SK-N-SH treated with all-trans-retinoic acid at 6 μM for 48 hours (cell line): ENCODE data around the gene ZSWIM7.

Experiments used
- ATAC-seq: fragments of 200-7000 bp; cut with Tn5 transposase; 3 replicates; pipeline ENCODE4 v1.9.1; 2020; ENCODE audit warnings: mild to moderate bottlenecking, moderate library complexity
- ESRRG ChIP-seq: fragments of 250-450 bp; sonication (Bioruptor Pico); IDR thresholded peaks from 2 replicates; pipeline ENCODE4 v1.6.1; 2021; ENCODE audit warnings: mild to moderate bottlenecking
- RARB ChIP-seq: fragments of 250-450 bp; sonication (Bioruptor Pico); IDR thresholded peaks from 2 replicates; pipeline ENCODE4 v1.8.0; 2021; ENCODE audit warnings: mild to moderate bottlenecking, moderate library complexity
- TCF4 ChIP-seq: fragments of 250-450 bp; sonication (Bioruptor Pico); IDR thresholded peaks from 2 replicates; pipeline ENCODE4 v1.8.0; 2021; ENCODE audit warnings: mild to moderate bottlenecking, moderate library complexity, borderline replicate concordance
- TOX ChIP-seq: fragments of 250-450 bp; sonication (Bioruptor Pico); IDR thresholded peaks from 2 replicates; pipeline ENCODE4 v1.8.0; 2021; ENCODE audit warnings: mild to moderate bottlenecking, moderate library complexity, borderline replicate concordance
- TSHZ2 ChIP-seq: fragments of 250-450 bp; sonication (Bioruptor Pico); IDR thresholded peaks from 2 replicates; pipeline ENCODE4 v1.5.0; 2020; ENCODE audit warnings: mild to moderate bottlenecking, moderate library complexity
- ZC3H10 ChIP-seq: fragments of 250-450 bp; sonication (Bioruptor Pico); IDR thresholded peaks from 2 replicates; pipeline ENCODE4 v1.5.1; 2021; ENCODE audit warnings: mild to moderate bottlenecking, moderate library complexity
- ZFP30 ChIP-seq: fragments of 450-650 bp; formaldehyde crosslinking; IDR thresholded peaks from 2 replicates; pipeline ENCODE4 v1.5.0; 2022; ENCODE audit warnings: mild to moderate bottlenecking, moderate library complexity
- ZNF70 ChIP-seq: fragments of 450-650 bp; formaldehyde crosslinking; IDR thresholded peaks from 2 replicates; pipeline ENCODE4 v1.5.0; 2020; ENCODE audit warnings: mild to moderate bottlenecking, moderate library complexity
- TF ChIP-seq, protein P1 (sequence below): fragments of 250-450 bp; sonication (Bioruptor Pico); IDR thresholded peaks from 2 replicates; pipeline ENCODE4 v1.5.1; 2021; ENCODE audit warnings: mild to moderate bottlenecking, moderate library complexity
- TF ChIP-seq, protein P2 (sequence below): fragments of 250-450 bp; sonication (Bioruptor Pico); IDR thresholded peaks from 2 replicates; pipeline ENCODE4 v1.8.0; 2021; ENCODE audit warnings: low read depth, mild to moderate bottlenecking, moderate library complexity, borderline replicate concordance
- TF ChIP-seq, protein P3 (sequence below): fragments of 250-450 bp; sonication (Bioruptor Pico); IDR thresholded peaks from 2 replicates; pipeline ENCODE4 v1.8.0; 2020; ENCODE audit warnings: mild to moderate bottlenecking, moderate library complexity, borderline replicate concordance
- TF ChIP-seq, protein P4 (sequence below): fragments of 250-450 bp; sonication (Bioruptor Pico); IDR thresholded peaks from 2 replicates; pipeline ENCODE4 v1.5.1; 2020; ENCODE audit warnings: low read depth, mild to moderate bottlenecking, moderate library complexity

The ZSWIM7 gene

GRCh38 chr17:15946611-15947120 lies 52.8 kb downstream of the ZSWIM7 start:
- TF ChIP-seq, protein P1, sequence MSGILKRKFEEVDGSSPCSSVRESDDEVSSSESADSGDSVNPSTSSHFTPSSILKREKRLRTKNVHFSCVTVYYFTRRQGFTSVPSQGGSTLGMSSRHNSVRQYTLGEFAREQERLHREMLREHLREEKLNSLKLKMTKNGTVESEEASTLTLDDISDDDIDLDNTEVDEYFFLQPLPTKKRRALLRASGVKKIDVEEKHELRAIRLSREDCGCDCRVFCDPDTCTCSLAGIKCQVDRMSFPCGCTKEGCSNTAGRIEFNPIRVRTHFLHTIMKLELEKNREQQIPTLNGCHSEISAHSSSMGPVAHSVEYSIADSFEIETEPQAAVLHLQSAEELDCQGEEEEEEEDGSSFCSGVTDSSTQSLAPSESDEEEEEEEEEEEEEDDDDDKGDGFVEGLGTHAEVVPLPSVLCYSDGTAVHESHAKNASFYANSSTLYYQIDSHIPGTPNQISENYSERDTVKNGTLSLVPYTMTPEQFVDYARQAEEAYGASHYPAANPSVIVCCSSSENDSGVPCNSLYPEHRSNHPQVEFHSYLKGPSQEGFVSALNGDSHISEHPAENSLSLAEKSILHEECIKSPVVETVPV (CRISPR knock-in tag): no peak
- TF ChIP-seq ESRRG (CRISPR knock-in tag) (no peak), TCF4 (CRISPR knock-in tag) (no peak)
- TF ChIP-seq, protein P2, sequence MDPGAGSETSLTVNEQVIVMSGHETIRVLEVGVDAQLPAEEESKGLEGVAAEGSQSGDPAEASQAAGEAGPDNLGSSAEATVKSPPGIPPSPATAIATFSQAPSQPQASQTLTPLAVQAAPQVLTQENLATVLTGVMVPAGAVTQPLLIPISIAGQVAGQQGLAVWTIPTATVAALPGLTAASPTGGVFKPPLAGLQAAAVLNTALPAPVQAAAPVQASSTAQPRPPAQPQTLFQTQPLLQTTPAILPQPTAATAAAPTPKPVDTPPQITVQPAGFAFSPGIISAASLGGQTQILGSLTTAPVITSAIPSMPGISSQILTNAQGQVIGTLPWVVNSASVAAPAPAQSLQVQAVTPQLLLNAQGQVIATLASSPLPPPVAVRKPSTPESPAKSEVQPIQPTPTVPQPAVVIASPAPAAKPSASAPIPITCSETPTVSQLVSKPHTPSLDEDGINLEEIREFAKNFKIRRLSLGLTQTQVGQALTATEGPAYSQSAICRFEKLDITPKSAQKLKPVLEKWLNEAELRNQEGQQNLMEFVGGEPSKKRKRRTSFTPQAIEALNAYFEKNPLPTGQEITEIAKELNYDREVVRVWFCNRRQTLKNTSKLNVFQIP (CRISPR knock-in tag): no peak
- ATAC-seq: no peak

DNA sequence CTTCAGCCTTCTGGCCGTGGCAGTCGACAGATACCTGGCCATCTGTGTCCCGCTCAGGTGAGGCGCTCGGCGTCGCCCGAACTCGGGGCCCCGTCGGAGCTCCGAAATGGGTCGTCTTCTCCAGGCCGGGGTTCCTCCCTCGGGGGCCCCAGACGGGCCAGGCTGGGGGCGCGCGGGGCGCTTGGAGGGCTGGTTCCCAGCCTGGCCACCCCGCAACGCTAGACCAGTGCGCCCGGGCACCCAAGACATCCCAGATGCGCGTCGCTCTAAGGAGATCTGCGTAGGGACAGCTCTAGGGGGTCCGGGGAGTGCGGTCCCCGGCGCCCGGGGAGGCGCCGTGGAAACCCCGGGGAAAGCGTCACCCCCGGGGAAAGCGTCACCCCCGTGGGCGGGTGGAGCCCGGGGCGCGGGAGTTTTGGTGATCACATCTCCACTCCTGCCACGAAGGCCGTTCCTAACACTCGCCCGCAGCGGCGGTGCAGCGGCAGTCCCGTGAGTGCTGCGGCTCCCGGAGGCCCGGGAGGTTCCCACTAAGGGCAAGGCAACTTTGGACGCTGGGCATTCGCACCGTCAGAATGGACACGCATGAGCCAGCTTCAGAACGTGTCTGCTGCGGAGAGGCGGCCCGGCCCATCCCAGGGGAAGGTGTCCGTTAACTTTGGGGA lies 53.8 kb downstream of the ZSWIM7 start:
- TF ChIP-seq, protein P3, sequence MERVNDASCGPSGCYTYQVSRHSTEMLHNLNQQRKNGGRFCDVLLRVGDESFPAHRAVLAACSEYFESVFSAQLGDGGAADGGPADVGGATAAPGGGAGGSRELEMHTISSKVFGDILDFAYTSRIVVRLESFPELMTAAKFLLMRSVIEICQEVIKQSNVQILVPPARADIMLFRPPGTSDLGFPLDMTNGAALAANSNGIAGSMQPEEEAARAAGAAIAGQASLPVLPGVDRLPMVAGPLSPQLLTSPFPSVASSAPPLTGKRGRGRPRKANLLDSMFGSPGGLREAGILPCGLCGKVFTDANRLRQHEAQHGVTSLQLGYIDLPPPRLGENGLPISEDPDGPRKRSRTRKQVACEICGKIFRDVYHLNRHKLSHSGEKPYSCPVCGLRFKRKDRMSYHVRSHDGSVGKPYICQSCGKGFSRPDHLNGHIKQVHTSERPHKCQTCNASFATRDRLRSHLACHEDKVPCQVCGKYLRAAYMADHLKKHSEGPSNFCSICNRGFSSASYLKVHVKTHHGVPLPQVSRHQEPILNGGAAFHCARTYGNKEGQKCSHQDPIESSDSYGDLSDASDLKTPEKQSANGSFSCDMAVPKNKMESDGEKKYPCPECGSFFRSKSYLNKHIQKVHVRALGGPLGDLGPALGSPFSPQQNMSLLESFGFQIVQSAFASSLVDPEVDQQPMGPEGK (CRISPR knock-in tag): no peak
- TF ChIP-seq ZFP30 (CRISPR knock-in tag) (no peak), TOX (no peak)
- ATAC-seq: peak; percentile 10

GRCh38 chr17:15944759-15945526 lies 54.6 kb downstream of the ZSWIM7 start, which contains the start of gene ADORA2B:
Gene ADORA2B, plus strand, starts transcription at chr17:15945130. Its CDS starts 119 bp downstream, at chr17:15945249.
- TF ChIP-seq RARB (CRISPR knock-in tag): no peak
- 0 out of 2 replicates have a peak, but pooled peaks have one; percentile 12 for TF ChIP-seq TSHZ2 (CRISPR knock-in tag)
- TF ChIP-seq, all 23 proteins: peak for 1
- ATAC-seq: peak; percentile 86

DNA sequence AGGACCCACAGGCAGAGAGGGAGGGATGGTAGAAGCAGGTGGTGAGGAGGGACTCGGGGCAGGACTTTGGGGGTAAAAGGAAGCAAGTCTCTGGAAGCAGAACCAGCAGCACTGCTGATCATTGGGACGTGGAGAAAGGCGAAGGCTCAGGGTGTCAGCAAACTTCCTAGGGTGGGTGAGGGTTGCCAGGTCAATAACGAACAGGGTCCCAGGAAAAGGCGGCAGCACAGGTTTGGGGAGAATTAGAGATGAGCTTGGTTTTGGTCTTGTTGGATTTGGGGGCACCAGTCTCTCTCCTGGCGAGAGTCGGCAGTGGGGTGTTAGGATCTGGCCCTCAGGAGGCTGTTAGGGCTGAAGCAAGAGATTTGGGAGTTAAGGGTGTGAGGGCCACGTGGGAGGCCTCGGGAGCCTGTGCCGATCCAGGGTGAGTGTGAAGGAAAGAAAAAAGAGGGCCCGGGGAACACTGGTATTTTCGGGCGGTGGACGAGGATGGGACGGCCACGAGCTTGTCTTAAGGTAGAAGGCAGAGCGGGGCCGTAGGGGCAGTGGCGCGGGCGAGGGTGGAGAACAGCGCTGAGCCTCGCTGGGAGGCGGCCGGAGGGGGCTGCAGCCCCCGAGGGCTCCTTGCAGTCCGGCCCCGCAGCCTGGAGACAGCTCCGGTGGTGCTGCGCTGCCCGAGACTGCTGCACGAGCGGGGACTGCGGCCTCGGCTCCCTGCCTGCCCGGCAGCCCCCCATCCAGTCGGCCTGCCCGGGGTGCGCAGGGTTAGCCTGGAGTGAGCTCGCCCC lies 55.3 kb downstream of the ZSWIM7 start:
- no peak for ATAC-seq
- TF ChIP-seq ZNF70 (CRISPR knock-in tag) (no peak), TSHZ2 (CRISPR knock-in tag) (no peak), ZC3H10 (CRISPR knock-in tag) (no peak), RARB (CRISPR knock-in tag) (no peak), ESRRG (CRISPR knock-in tag) (no peak), TCF4 (CRISPR knock-in tag) (no peak)
- TF ChIP-seq, protein P3 (CRISPR knock-in tag): peak; percentile 54; the same call in 1 of the 2 replicates
- TF ChIP-seq, protein P4, sequence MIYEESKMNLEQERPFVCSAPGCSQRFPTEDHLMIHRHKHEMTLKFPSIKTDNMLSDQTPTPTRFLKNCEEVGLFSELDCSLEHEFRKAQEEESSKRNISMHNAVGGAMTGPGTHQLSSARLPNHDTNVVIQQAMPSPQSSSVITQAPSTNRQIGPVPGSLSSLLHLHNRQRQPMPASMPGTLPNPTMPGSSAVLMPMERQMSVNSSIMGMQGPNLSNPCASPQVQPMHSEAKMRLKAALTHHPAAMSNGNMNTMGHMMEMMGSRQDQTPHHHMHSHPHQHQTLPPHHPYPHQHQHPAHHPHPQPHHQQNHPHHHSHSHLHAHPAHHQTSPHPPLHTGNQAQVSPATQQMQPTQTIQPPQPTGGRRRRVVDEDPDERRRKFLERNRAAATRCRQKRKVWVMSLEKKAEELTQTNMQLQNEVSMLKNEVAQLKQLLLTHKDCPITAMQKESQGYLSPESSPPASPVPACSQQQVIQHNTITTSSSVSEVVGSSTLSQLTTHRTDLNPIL (CRISPR knock-in tag): no peak
- TF ChIP-seq, all 23 proteins: peak for 1
